SU-DHL-6 (cell line): ENCODE results near the gene ALX1.

Experiments used
- H2AFZ ChIP-seq: fragments of 200-600 bp; sonication (generic); 2 replicates; pipeline ENCODE4 v1.6.1; 2014; ENCODE audit warnings: low read depth, mild to moderate bottlenecking, moderate library complexity, mixed read lengths, antibody characterized with exemption, low read length; ENCODE audit not compliant: severe bottlenecking
- H3F3A ChIP-seq: fragments of 200-600 bp; shearing (Covaris generic); 2 replicates; pipeline ENCODE4 v1.6.0; 2016; ENCODE audit warnings: antibody characterized with exemption, mild to moderate bottlenecking; ENCODE audit not compliant: insufficient read depth
- H3K27ac ChIP-seq: fragments of 200-600 bp; sonication (generic); 2 replicates; pipeline ENCODE4 v1.5.1; 2016; ENCODE audit warnings: low read depth, mild to moderate bottlenecking, low read length, moderate library complexity, mixed read lengths
- H3K27me3 ChIP-seq: fragments of 200-600 bp; sonication (generic), shearing (Covaris generic); 2 replicates; pipeline ENCODE4 v1.6.0; 2014; ENCODE audit warnings: mild to moderate bottlenecking, low read length
- H3K36me3 ChIP-seq: fragments of 200-600 bp; sonication (generic); 2 replicates; pipeline ENCODE4 v1.6.1; 2014; ENCODE audit warnings: mild to moderate bottlenecking, low read length, mixed read lengths
- H3K4me2 ChIP-seq: fragments of 300-600, 200-600 bp; shearing (Covaris generic), sonication (generic); 2 replicates; pipeline ENCODE4 v1.6.0; 2014; ENCODE audit warnings: low read length, low read depth, mild to moderate bottlenecking; ENCODE audit not compliant: poor library complexity, severe bottlenecking
- H3K4me3 ChIP-seq: fragments of 200-600 bp; sonication (generic); 2 replicates; pipeline ENCODE4 v1.5.1; 2014; ENCODE audit warnings: antibody characterized with exemption, low read length, mild to moderate bottlenecking, mixed read lengths; ENCODE audit not compliant: insufficient read depth, poor library complexity, severe bottlenecking
- H3K79me2 ChIP-seq: fragments of 200-600 bp; sonication (generic); 2 replicates; pipeline ENCODE4 v1.6.1; 2014; ENCODE audit warnings: mild to moderate bottlenecking, low read length, moderate library complexity; ENCODE audit not compliant: insufficient read depth
- H3K9ac ChIP-seq: fragments of 200-600 bp; sonication (generic); 2 replicates; pipeline ENCODE4 v1.7.0; 2014; ENCODE audit warnings: mild to moderate bottlenecking, low read length
- H3K9me2 ChIP-seq: fragments of 200-600 bp; sonication (generic); replicated peaks from 2 replicates; pipeline ENCODE4 v1.6.1; 2014; ENCODE audit warnings: low read length; ENCODE audit not compliant: insufficient read depth
- H3K9me3 ChIP-seq: fragments of 200-600 bp; sonication (generic); 2 replicates; pipeline ENCODE4 v1.6.1; 2014; ENCODE audit warnings: low read length, mixed read lengths; ENCODE audit not compliant: insufficient read depth
- H4K20me1 ChIP-seq: fragments of 200-600 bp; sonication (generic); 2 replicates; pipeline ENCODE4 v1.6.1; 2014; ENCODE audit warnings: low read depth, mild to moderate bottlenecking, antibody characterized with exemption, low read length, moderate library complexity, mixed read lengths
- EZH2phosphoT487 ChIP-seq: fragments of 200-600 bp; sonication (generic), shearing (Covaris generic); conservative IDR thresholded peaks from 2 replicates; pipeline ENCODE4 v1.6.1; 2018; ENCODE audit warnings: mild to moderate bottlenecking, antibody characterized with exemption, low read length, moderate library complexity, mixed read lengths
- TF ChIP-seq, protein P1 (sequence below): fragments of 200-600 bp; sonication (generic); IDR thresholded peaks from one replicate; pipeline ENCODE4 v1.5.1; 2017; ENCODE audit warnings: antibody characterized with exemption, mild to moderate bottlenecking, low read length, moderate library complexity; ENCODE audit not compliant: insufficient read depth, poor library complexity, severe bottlenecking

The ALX1 gene

GRCh38 chr12:85322715-85323114, 42.7 kb downstream of the ALX1 start:
- Histone ChIP-seq H3K9me3 (no peaks in the 10 kb centered on the region), H3K4me3 (no peak overlapping the region), H3K27ac (no peak overlapping the region), H3K36me3 (no peaks in the 10 kb centered on the region), H3K27me3 (no peaks in the 10 kb centered on the region), H4K20me1 (no peaks in the 10 kb centered on the region), H3K79me2 (no peaks in the 10 kb centered on the region), H3F3A (no peaks in the 10 kb centered on the region), H3K9me2 (no peaks in the 10 kb centered on the region), H3K9ac (no peak overlapping the region), H2AFZ (no peak overlapping the region), H3K4me2 (no peak overlapping the region)
- TF ChIP-seq EZH2phosphoT487 = no peak
- TF ChIP-seq, protein P1, sequence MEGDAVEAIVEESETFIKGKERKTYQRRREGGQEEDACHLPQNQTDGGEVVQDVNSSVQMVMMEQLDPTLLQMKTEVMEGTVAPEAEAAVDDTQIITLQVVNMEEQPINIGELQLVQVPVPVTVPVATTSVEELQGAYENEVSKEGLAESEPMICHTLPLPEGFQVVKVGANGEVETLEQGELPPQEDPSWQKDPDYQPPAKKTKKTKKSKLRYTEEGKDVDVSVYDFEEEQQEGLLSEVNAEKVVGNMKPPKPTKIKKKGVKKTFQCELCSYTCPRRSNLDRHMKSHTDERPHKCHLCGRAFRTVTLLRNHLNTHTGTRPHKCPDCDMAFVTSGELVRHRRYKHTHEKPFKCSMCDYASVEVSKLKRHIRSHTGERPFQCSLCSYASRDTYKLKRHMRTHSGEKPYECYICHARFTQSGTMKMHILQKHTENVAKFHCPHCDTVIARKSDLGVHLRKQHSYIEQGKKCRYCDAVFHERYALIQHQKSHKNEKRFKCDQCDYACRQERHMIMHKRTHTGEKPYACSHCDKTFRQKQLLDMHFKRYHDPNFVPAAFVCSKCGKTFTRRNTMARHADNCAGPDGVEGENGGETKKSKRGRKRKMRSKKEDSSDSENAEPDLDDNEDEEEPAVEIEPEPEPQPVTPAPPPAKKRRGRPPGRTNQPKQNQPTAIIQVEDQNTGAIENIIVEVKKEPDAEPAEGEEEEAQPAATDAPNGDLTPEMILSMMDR = no peak

GRCh38 chr12:85325442-85325841, 45.4 kb downstream of the ALX1 start:
- Histone ChIP-seq H3K9ac (no peak overlapping the region), H4K20me1 (no peaks in the 10 kb centered on the region), H3F3A (no peaks in the 10 kb centered on the region), H3K27ac (no peak overlapping the region), H3K9me2 (no peaks in the 10 kb centered on the region), H3K4me3 (no peak overlapping the region), H2AFZ (no peak overlapping the region), H3K4me2 (no peak overlapping the region), H3K9me3 (no peaks in the 10 kb centered on the region), H3K79me2 (no peaks in the 10 kb centered on the region), H3K36me3 (no peaks in the 10 kb centered on the region), H3K27me3 (no peaks in the 10 kb centered on the region)
- TF ChIP-seq, protein P1 = no peak
- no peak for TF ChIP-seq EZH2phosphoT487

- Histone ChIP-seq H3K4me3 (no peak overlapping the region), H3K9ac (no peak overlapping the region), H3F3A (no peaks in the 10 kb centered on the region), H4K20me1 (no peaks in the 10 kb centered on the region), H3K4me2 (no peak overlapping the region), H3K27me3 (no peaks in the 10 kb centered on the region; the same call in 1 of the 2 replicates), H3K27ac (no peak overlapping the region), H3K79me2 (no peaks in the 10 kb centered on the region), H2AFZ (no peak overlapping the region), H3K9me3 (no peaks in the 10 kb centered on the region), H3K9me2 (no peaks in the 10 kb centered on the region), H3K36me3 (no peaks in the 10 kb centered on the region)
- TF ChIP-seq, protein P1 = no peak
- no peak for TF ChIP-seq EZH2phosphoT487
These were observed 49.9 kb downstream of the ALX1 start for GRCh38 chr12:85329913-85330312.

- no peaks in the 10 kb centered on the region for H3K9me2 ChIP-seq
- TF ChIP-seq, protein P1 = no peak
- TF ChIP-seq EZH2phosphoT487 = no peak
- H4K20me1 ChIP-seq = no peaks in the 10 kb centered on the region
- no peaks in the 10 kb centered on the region for H3K9me3 ChIP-seq
- no peaks in the 10 kb centered on the region for H3F3A ChIP-seq
- no peak overlapping the region for H3K9ac ChIP-seq
- H3K27me3 ChIP-seq = no peaks in the 10 kb centered on the region
- no peak overlapping the region for H3K4me2 ChIP-seq
- H3K4me3 ChIP-seq = no peak overlapping the region
- no peaks in the 10 kb centered on the region for H3K79me2 ChIP-seq
- no peak overlapping the region for H3K27ac ChIP-seq
- no peak overlapping the region for H2AFZ ChIP-seq
- H3K36me3 ChIP-seq = no peaks in the 10 kb centered on the region
These were observed 68.8 kb downstream of the ALX1 start for GRCh38 chr12:85348779-85349178.
